ENCODE results near the gene GASK1A.

GRCh38 chr3:43001094-43001553 is 22.0 kb downstream of the GASK1A start:
- TF ChIP-seq CTCF (conservative IDR thresholded peaks at IDR 0.05) (no peak), EZH2 (IDR thresholded peaks at IDR 0.05; ENCODE audit: low read depth) (no peak)

Measured in PC-9 (cell line).